CD1c-positive myeloid dendritic cell (primary cell): ENCODE results near the gene REEP3.

Experiments used
- DNase-seq: peaks from one replicate; pipeline ENCODE4 v3.0.0-alpha.2; 2016; ENCODE audit errors: extremely low spot score

REEP3 gene

GRCh38 chr10:63588436-63589167 is 67.4 kb downstream of the REEP3 start:
- no peak for DNase-seq

- no peak for DNase-seq
Observed at GRCh38 chr10:63591600-63592379, 70.6 kb downstream of the REEP3 start.

- no peak for DNase-seq
Observed at GRCh38 chr10:63593576-63593975, 72.4 kb downstream of the REEP3 start.

GRCh38 chr10:63595072-63595471 is 73.9 kb downstream of the REEP3 start:
- DNase-seq = peak; percentile 14

- no peak for DNase-seq
Observed at GRCh38 chr10:63596924-63597323, 75.7 kb downstream of the REEP3 start.

GRCh38 chr10:63600540-63600939 is 79.3 kb downstream of the REEP3 start:
- no peak for DNase-seq

- DNase-seq = no peak
Observed at GRCh38 chr10:63603709-63604445, 82.7 kb downstream of the REEP3 start.

- no peak for DNase-seq
Observed at GRCh38 chr10:63605197-63605967, 84.2 kb downstream of the REEP3 start.

- DNase-seq = no peak
Observed at GRCh38 chr10:63608511-63608910, 87.3 kb downstream of the REEP3 start.

- DNase-seq = no peak
Observed at GRCh38 chr10:63611078-63611477, 89.9 kb downstream of the REEP3 start.

GRCh38 chr10:63614371-63614891 is 93.2 kb downstream of the REEP3 start:
- DNase-seq = no peak

GRCh38 chr10:63618552-63618951 is 97.4 kb downstream of the REEP3 start:
- no peak for DNase-seq

GRCh38 chr10:63619426-63619825 is 98.2 kb downstream of the REEP3 start:
- no peak for DNase-seq

GRCh38 chr10:63622097-63622496 is 100.9 kb downstream of the REEP3 start:
- no peak for DNase-seq

GRCh38 chr10:63624701-63625100 is 103.5 kb downstream of the REEP3 start:
- no peak for DNase-seq

GRCh38 chr10:63627396-63627795 is 106.2 kb downstream of the REEP3 start:
- DNase-seq = no peak

GRCh38 chr10:63627881-63628296 is 106.7 kb downstream of the REEP3 start:
- DNase-seq = no peak

GRCh38 chr10:63628526-63629362 is 107.5 kb downstream of the REEP3 start:
- peak; percentile 93 for DNase-seq

GRCh38 chr10:63629363-63630084 is 108.3 kb downstream of the REEP3 start:
- DNase-seq = peak; percentile 83
